Superior temporal gyrus (tissue), 1 donor: ENCODE data around the gene CCR6.
"Not testable (repeated sequence)": the region's sequence is repeated elsewhere in the genome, so short reads cannot be mapped to it uniquely, and the experiment has no call there.

Experiments
- DNase-seq: peaks from one replicate; pipeline ENCODE4 v3.0.0-alpha.2; 2016; ENCODE audit errors: extremely low spot score

CCR6 gene

DNA sequence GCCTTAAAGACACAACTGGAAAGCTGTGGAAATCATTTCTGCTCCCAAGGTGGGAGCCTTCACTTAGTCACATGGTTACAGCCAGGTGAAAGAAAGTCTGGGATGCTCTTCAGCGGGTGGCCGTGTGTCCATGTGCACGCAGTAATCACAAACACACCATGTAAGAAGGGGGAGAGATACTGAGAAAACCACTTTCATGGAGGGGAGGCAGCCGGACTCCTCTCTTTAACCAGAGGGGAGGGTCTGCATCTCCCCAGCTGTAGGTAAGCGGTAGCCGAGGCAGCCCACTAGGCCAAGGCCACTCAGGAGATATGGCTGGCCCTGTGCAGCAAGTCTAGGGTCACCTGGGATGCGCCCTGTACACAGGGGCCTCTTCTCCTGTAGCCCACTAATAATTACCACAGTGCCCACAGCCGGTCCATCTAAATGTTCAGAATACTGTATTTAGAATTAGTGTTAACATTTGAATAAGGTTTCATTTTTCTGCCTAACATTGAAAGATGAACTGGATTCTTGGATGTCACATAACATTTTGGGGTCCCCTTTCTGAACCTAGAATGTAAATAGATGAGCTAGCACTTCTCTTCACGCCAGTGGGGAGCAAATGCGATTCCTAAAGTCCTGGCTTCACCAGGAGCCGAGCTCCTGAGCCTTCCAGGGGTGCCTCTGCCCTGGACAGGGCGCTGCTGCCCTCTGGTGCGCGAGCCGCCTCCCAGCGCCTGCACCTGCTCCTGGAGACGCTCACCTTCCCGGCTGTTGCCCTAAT lies 19.0 kb downstream of the CCR6 start:
- DNase-seq = no peak

GRCh38 chr6:167142433-167142761 lies 19.5 kb downstream of the CCR6 start:
- DNase-seq = no peak

DNA sequence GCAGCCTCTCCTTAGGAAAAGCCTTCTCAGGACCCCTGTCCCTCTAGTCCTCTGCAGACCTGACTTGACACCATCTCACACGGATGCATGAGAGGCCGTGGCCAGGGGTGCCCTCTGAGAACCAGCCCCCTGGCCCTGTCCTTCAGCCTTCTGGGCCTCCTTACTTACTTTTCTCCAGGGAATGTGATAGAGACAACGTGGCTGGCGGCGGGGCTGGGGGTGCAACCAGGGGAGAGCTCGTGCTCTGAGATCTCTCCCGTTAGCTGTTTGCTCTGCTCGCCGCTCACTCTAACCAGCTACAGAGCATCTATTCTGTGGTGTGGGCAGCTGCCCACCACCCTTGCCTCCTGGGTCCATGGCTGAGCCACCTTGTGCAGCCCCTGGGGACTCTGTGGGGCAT lies 20.1 kb downstream of the CCR6 start:
- no peak for DNase-seq

DNA sequence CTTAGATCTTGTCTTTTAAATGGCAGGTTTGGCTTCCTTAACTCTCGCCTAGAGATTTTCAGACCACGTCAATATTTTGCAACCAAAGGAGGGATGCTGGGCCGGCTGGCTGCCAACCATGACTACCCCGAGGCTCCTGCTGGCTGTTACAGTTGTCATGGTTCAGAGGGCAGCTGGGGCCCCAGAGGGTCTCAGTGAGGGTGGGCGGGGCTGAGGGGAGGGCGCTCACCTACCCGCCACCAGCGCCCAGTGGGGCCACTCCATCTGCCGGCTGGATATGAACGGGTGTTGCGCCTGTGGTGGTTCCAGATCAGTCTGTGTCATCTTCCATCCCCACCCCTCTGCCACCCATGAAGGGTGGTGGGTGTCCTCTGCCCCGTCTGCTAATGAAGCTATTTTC lies 22.6 kb downstream of the CCR6 start:
- no peak for DNase-seq

DNA sequence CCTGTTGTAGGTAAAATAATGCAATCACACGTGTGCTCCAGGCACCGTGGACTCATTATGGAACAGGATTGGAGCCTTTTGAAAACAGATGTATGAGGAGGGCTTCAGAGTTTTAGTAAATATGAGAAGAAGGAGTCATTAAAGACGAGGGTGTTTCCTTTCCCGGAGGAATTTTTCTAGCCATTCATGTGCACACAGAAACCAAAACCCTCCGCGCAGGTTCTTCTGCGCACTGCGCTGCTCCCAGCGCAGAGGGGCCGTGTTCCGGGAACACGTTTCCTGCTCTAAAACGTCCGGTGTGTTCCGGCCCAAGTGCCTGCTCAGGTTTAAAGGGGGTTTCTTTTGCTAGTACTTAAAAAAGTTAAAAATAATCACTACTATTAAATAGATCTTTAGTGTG lies 23.2 kb downstream of the CCR6 start:
- DNase-seq = no peak

- DNase-seq = no peak
Measured at GRCh38 chr6:167146977-167147376, 24.1 kb downstream of the CCR6 start.

GRCh38 chr6:167148021-167148420 lies 25.1 kb downstream of the CCR6 start:
- DNase-seq = no peak

- DNase-seq = no peak
Measured at GRCh38 chr6:167148997-167149396, 26.1 kb downstream of the CCR6 start.

DNA sequence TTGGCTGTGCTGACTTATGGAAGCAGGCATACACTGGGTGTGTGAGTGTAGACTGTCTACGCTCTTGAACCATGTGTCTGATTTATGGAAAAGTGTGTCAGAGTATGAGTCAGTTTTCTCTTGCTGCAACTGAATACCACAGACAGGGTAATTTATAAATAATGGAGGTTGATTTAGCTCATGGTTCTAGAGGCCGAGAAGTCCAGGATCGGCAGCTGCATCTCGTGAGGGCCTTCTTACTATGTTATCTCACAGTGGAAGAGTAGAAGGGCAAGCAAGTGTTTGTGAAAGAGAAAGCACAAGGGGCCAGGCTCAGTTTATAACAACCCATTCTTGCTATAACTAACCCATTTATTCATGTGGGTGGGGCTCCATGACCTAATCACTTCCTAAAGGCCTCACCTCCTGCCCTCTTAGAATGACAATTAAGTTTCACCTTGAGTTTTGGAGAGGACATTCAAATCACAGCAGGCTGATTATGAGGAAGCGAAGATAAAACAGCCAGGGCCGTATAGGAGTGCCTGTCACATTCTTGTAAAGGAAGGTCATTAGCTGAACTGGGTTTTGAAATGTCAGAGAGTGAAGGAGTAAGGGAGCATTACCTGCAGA lies 28.1 kb downstream of the CCR6 start:
- DNase-seq = no peak

DNA sequence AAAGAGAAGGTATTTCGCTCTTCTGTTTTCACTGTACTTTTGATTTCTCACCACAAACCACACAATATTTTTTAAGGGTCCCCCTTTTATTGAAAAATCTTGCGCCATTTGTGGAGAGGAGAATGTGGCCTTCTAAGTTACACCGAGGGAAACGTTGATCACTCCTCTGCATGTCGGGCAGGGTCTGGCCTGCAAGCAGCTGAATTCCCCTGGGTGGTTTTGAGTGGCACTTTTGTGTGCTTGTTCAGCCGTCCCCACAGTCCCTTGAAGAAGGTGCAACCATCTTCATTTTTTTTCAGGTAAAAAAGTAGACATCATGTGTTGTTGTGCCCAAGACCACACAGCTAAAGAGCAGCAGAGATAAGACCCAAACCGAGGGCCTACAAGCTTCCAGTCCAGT lies 28.8 kb downstream of the CCR6 start:
- DNase-seq = no peak

DNA sequence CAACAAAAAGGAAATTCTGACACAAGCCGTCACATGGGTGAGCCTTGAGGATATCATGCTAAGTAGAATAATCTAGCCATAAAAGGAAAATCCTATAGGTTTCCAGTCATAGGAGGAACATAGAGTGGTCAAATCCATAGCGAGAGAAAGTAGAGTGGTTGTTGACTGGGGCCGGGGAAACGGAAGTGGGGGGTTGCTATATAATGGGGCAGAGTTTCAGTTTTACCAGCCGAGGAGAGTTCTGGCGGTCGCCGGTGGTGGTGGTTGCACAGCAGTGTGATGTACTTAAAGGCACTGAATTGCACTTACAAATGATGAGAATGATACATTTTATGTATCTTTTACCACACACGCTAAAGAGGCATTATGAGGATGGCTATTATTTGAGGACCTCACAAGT lies 30.0 kb downstream of the CCR6 start:
- DNase-seq = no peak

DNA sequence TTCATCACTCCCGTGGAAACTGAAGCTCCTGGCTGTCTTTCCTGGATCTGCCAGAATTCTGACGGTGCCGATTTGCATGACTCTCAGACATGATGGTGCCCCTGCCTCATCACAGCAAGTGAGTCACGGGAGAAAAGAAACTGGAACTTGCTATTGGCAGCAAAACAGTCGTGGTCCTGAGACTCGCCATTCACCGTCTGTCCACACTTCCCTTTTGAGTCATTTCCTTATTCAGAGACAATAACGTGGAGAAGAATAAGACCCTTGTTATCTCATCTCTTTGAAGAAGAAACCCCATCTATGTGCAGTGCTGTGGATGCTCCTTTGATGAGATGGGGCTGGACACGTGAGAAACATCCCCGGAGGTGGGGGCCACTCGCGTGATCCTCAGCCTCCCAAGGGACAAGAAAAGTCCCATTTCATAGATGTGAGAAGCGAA lies 30.6 kb downstream of the CCR6 start:
- DNase-seq = no peak

DNA sequence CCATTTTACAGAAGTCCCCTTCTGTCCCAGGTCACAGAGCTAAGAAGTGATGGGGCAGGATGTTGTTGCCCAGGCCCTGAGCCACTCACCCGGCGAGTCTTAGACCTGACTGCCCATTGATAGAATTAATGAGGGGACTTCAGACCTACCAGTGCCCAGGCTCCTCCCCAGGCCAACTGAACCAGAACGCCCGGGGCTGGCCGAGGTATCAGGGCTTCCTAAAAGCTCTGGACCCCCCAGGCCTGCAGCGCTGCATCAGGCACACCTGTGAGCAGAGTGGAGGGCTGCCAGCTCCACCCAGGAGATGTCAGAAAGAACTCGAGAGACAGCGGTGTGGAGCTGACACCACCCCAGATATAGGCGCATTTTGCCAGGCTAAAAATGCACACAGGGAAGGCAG lies 31.4 kb downstream of the CCR6 start:
- DNase-seq = no peak

GRCh38 chr6:167154895-167155294 lies 32.0 kb downstream of the CCR6 start:
- DNase-seq = no peak

DNA sequence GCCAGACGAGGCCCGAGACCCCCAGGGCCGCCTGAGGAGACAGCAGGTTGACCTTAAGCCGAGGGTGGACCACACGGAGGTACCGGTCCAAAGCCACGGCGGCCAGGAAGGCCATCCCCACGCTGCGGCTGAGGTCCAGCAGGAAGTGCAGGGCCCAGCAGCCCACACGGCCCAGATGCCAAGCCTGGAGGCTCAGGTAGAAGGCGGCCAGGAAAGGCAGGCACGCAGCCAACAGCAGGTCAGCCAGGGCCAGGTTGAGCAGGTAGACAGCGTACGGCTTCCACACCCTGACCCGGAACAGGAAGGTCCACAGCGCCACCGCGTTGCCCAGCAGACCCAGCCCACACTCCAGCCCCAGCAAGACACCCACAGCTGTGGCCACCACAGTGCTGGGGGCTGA lies 34.5 kb downstream of the CCR6 start:
- DNase-seq = no peak

DNA sequence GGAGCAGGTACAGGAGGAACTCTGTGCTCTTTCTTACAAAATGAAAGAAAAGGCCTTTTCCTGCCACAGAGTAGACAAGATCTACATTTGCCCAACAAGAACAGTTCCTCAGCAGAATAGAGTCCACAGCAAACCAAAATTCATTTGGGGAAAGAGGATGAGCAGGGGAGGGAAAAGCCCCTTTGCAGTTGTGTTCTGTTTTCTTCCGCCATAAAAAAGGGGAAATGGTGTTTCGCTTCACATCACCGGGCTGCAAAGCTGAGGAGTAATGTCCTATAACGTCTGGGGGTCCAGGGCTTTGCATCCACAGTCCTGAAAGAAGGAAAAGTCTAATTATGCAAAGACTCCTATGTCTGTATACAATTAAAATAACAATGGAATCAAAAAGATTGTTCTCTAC lies 35.0 kb downstream of the CCR6 start, which contains the start of gene GPR31:
Gene GPR31 (minus strand): TSS at position 118 of the 400 bp plus-strand sequence. CDS start 149 bp downstream, outside the sequence.
- DNase-seq = no peak

DNA sequence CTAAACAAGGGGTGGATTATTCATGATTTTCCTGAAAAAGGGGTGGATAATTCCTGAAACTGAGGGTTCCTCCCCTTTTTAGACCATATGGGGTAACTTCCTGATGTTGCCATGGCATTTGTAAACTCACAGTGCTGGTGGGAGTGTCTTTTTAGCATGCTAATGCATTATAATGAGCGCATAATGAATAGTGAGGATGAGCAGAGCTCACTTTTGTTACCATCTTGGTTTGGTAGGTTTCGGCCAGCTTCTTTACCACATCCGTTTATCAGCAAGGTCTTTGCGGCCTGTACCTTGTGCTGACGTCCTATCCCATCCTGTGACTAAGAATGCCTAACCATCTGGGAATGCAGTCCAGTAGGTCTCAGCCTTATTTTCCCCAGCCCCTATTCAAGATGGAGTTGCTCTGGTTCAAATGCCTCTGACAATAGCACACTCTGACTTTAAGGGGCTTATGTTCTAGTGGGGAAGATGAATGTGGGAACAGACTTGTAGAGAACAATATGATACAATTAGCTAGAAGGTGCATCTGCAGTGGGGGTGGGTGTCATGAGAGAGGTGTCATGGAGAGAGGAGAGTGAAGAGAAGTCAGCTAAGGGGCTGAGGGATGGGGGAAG lies 39.1 kb downstream of the CCR6 start:
- DNase-seq = no peak

DNA sequence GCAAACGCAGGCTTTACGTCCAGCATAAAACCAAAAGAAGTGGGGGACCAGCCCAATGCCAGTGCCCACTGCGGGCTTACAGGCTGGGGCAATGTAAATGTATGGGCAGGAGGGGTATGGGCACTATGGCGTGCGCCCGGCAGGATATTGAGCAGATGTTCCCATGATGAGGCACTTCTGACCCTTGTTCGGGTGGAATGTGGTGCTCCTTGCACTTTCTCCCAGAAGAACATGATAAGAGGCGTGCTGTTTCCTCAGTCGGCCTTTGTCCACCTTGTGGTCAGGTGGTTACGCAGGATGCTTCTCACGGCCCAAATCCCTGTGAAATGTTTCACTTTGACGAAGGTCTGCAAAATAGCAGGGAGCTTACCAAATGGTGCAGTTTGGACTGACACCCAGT lies 39.7 kb downstream of the CCR6 start:
- no peak for DNase-seq

- no peak for DNase-seq
Measured at GRCh38 chr6:167163476-167164011, 40.6 kb downstream of the CCR6 start.

- DNase-seq = no peak
Measured at GRCh38 chr6:167164261-167164660, 41.4 kb downstream of the CCR6 start.

DNA sequence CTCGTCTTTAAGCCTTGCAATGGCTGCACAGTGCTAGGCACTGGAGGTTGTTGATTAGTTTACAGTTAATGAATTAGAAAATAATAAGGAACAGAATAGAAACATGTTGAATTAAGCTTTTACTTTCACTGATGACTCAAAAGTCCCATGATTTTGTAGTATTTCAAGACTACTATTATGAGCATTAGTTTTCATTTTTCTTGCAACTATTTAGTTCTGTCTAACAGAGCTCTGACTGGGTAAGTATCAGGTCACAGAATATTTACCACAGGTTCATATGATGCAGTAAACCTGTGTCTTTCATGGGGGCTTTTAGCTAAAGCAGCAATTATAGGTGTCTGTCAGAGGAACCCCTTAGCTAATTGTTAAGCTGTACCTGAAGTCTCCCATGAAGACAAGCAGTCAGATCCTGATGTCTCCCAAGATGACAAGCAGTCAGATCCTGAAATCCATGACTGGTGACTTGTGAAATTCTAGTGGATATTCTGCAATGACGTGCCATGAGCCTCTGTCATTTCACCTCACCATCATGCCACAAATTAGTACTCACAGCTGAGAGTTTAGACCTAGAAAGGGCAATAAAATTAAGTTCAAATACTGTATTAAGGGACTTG lies 43.1 kb downstream of the CCR6 start:
- DNase-seq = no peak

DNA sequence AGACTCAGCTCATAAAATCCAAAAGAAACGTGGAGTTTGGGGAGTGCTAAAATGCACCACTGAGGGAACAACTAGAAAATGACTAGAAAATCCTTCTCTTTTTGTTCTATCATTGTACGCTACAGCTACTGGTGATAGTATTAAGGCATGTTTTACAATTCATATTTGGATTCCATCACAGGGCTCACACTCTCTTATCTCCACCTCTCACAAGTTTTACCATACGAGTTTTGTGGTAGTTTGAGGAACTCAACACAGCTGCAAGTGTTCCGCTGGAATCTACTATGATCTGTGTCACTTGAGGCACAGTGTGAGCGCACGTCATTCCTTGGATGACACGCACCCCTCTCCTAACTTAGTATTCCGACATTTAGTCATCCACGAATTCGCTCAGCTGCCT lies 44.8 kb downstream of the CCR6 start:
- DNase-seq = not testable (repeated sequence)
